Body of pancreas (tissue), 4 donors: ENCODE measurements around the gene ABCC8. TPM values are rescaled to one million over a fixed set of nuclear protein-coding genes. Genes with fewer than 3 reads are reported as not detected.

Experiments
- ATAC-seq: fragments of 150-250 bp; one replicate; pipeline ENCODE4 v1.9.1; 2016
- DNase-seq, 4 donors: peaks; one replicate each; pipeline ENCODE4 v3.0.0-alpha.2; 2019
- H3K27ac ChIP-seq, 4 donors: fragments of 200-600 bp; sonication (generic); 1 replicate in 3 of 4; 2 replicates in 1 of 4; pipeline versions ENCODE4 v1.5.1 to v1.6.1; 2016 to 2019; ENCODE audit warnings: mild to moderate bottlenecking in 1 of 4, mixed read lengths in 1 of 4, moderate library complexity in 1 of 4
- H3K27me3 ChIP-seq, 2 donors: fragments of 200-600 bp; sonication (generic); one replicate each; pipeline ENCODE4 v1.6.0; 2016; ENCODE audit warnings: mild to moderate bottlenecking in 1 of 2
- H3K36me3 ChIP-seq, 2 donors: fragments of 200-600 bp; sonication (generic); replicated peaks in 1 of 2; 2 replicates each; pipeline ENCODE4 v1.5.1; 2016; ENCODE audit warnings: low read depth in 2 of 2; ENCODE audit not compliant: insufficient read depth in 1 of 2
- H3K4me1 ChIP-seq: fragments of 200-600 bp; sonication (generic); one replicate; pipeline ENCODE4 v1.6.0; 2016
- H3K4me3 ChIP-seq, 2 donors: fragments of 200-600 bp; sonication (generic); 1 replicate in 1 of 2; 2 replicates in 1 of 2; pipeline ENCODE4 v1.5.1; 2016 to 2019
- H3K9me3 ChIP-seq, 3 donors: fragments of 200-600 bp; sonication (generic); 1 replicate in 2 of 3; 2 replicates in 1 of 3; pipeline ENCODE4 v1.5.1; 2016
- POLR2A ChIP-seq, 3 donors: fragments of 450-650 bp; IDR thresholded peaks; one replicate each; pipeline ENCODE4 v1.6.1; 2016; ENCODE audit warnings: antibody characterized with exemption in 3 of 3, mild to moderate bottlenecking in 2 of 3
- WGBS, 2 donors: methylation state at CpG; one replicate each; pipeline ENCODE4 v1.1.5; 2017; 5-methylcytosine and 5-hydroxymethylcytosine counted together
- intact Hi-C: fragments of 100-400 bp; cut with DNase I; formaldehyde crosslinking; loops from one replicate; pipeline ENCODE4 v1.15.1; 2023
- total RNA-seq, 2 donors: library from RNA; depleted of rRNA; stranded (reverse); fragments of >200 nt; gene quantifications; one replicate each; pipeline ENCODE4 v1.1.0, GENCODE V29; 2016
- TF ChIP-seq, protein P1 (sequence below), 7 experiments: fragments of 450-650 bp in 4 of 7; fragments of 200-600 bp in 3 of 7; sonication (generic) in 3 of 7; IDR thresholded peaks; one replicate each; pipeline ENCODE4 v1.5.1; 2016 to 2019; ENCODE audit warnings: antibody characterized with exemption in 7 of 7

Gene ABCC8
- total RNA-seq, 2 donors from 2014 or later, result 42.5 to 87.0 TPM

DNA sequence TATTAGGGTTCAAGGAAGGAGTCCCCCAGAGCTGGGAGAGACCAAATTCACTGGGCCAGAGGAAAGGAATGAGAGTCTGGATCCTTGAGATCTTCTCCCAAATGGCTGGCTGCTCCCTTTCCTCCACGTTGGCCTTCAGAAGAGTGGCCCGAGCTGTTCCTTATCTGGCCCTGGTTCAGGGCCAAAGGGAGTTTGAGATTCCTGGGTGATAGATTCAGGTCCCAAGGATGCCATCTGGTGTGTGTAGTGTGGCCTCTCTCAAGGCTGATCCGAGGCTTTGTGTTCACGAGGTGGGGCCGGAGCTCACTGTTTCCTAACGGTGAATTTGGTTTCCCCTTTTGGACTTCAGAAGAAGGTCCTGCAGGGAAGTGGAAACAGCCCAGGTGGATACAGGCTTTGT is 17.4 kb upstream of the ABCC8 start:
- intact Hi-C loops, result no loop called here
- H3K4me1 ChIP-seq, result no peaks in the 10 kb centered on the region
- no peak for DNase-seq
- H3K9me3 ChIP-seq, result no peaks in the 10 kb centered on the region
- no peak overlapping the region for H3K4me3 ChIP-seq
- 43 to 50% methylated on average over 6 of the region's 6 CpGs for WGBS, 2 donors
- H3K27me3 ChIP-seq, result no peaks in the 10 kb centered on the region
- ATAC-seq, result no peak
- TF ChIP-seq, protein P1, sequence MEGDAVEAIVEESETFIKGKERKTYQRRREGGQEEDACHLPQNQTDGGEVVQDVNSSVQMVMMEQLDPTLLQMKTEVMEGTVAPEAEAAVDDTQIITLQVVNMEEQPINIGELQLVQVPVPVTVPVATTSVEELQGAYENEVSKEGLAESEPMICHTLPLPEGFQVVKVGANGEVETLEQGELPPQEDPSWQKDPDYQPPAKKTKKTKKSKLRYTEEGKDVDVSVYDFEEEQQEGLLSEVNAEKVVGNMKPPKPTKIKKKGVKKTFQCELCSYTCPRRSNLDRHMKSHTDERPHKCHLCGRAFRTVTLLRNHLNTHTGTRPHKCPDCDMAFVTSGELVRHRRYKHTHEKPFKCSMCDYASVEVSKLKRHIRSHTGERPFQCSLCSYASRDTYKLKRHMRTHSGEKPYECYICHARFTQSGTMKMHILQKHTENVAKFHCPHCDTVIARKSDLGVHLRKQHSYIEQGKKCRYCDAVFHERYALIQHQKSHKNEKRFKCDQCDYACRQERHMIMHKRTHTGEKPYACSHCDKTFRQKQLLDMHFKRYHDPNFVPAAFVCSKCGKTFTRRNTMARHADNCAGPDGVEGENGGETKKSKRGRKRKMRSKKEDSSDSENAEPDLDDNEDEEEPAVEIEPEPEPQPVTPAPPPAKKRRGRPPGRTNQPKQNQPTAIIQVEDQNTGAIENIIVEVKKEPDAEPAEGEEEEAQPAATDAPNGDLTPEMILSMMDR (IDR thresholded peaks at IDR 0.05), result no peak
- TF ChIP-seq POLR2A (IDR thresholded peaks at IDR 0.05), result no peak
- H3K36me3 ChIP-seq, result no peaks in the 10 kb centered on the region
- no peak overlapping the region for H3K27ac ChIP-seq

GRCh38 chr11:17490938-17491337 is 14.3 kb upstream of the ABCC8 start:
- Histone ChIP-seq H3K27me3 (no peaks in the 10 kb centered on the region), H3K4me3 (no peak overlapping the region), H3K27ac (no peak overlapping the region), H3K36me3 (no peaks in the 10 kb centered on the region), H3K4me1 (no peaks in the 10 kb centered on the region), H3K9me3 (no peaks in the 10 kb centered on the region)
- TF ChIP-seq POLR2A (IDR thresholded peaks at IDR 0.05), result no peak
- TF ChIP-seq, protein P1 (IDR thresholded peaks at IDR 0.05), result no peak
- ATAC-seq (no peak), DNase-seq (no peak)
- intact Hi-C loops, result no loop called here
- 78 to 82% methylated on average over 4 of the region's 4 CpGs for WGBS, 2 donors

DNA sequence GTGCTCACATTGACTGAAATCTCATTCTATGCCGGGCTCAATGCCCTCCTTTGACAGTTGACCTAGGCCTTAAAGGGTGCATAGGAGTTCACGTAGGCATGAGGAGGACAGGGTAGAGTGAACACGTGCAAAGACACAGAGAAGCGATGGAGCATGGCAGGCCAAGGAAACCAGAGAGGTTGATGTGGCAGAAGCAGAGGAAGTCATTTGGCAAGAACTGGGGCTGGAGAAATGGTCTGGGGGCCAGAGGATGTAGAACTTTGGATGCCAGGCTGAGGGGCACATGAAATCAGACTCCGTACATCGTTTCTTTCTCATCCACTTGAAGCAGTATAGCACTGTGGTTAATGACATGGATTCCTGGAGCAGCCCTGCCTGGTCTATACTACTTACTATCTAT is 13.6 kb upstream of the ABCC8 start:
- Histone ChIP-seq H3K9me3 (no peaks in the 10 kb centered on the region), H3K4me3 (no peak overlapping the region), H3K27me3 (no peaks in the 10 kb centered on the region), H3K4me1 (no peaks in the 10 kb centered on the region), H3K36me3 (no peaks in the 10 kb centered on the region), H3K27ac (no peak overlapping the region)
- no peak for TF ChIP-seq POLR2A (IDR thresholded peaks at IDR 0.05)
- TF ChIP-seq, protein P1 (IDR thresholded peaks at IDR 0.05), result no peak
- intact Hi-C loops, result no loop called here
- no peak for ATAC-seq
- 86 to 89% methylated on average over 6 of the region's 6 CpGs for WGBS, 2 donors
- no peak for DNase-seq

DNA sequence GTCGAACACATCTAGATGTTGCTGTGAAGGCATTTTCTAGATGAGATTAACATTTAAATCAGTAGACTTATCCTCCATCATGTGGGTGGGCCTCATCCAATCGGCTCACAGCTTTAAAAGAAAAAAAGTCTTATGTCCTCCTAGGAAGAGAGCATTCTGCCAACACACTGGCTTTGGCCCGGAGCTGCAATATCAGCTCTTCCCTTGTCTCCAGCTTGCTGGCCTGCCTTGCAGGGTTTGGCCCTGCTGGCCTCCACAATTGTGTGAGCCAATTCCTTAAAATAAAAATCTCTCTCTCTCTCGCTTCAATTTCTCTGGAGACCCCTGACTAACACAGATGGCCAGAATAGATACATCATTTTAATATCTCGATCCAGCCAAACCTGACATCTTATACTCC is 13.1 kb upstream of the ABCC8 start:
- intact Hi-C loops, result no loop called here
- ATAC-seq, result no peak
- TF ChIP-seq POLR2A (IDR thresholded peaks at IDR 0.05), result no peak
- TF ChIP-seq, protein P1 (IDR thresholded peaks at IDR 0.05), result no peak
- Histone ChIP-seq H3K9me3 (no peaks in the 10 kb centered on the region), H3K36me3 (no peaks in the 10 kb centered on the region), H3K27ac (no peak overlapping the region), H3K4me3 (no peak overlapping the region), H3K27me3 (no peaks in the 10 kb centered on the region), H3K4me1 (no peaks in the 10 kb centered on the region)
- DNase-seq, result no peak
- 56 to 76% methylated on average over 4 to 5 of the region's 5 CpGs for WGBS, 2 donors

DNA sequence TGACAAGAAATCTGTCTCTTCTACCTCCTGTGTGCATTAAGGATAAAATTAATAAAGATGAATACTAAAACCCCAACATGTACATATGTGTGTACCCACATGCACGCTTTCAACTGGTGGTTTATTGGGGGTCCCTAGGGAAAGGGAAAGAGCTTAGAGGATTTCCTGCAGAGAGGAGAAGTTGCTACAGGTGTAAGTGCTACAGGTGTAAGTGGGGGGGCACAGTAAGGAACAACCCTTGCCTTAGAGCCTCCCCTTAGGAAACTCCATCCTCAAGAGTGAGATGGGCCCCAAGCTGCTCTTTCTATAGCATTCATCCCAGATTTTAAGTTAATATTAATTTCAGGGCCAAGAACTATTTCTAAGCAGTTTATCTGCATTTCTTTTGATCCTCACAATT is 11.9 kb upstream of the ABCC8 start:
- TF ChIP-seq, protein P1 (IDR thresholded peaks at IDR 0.05), result no peak
- TF ChIP-seq POLR2A (IDR thresholded peaks at IDR 0.05), result no peak
- DNase-seq, result no peak
- no peak for ATAC-seq
- H3K27me3 ChIP-seq, result no peaks in the 10 kb centered on the region
- H3K4me3 ChIP-seq, result no peak overlapping the region
- no peaks in the 10 kb centered on the region for H3K4me1 ChIP-seq
- no peaks in the 10 kb centered on the region for H3K9me3 ChIP-seq
- H3K36me3 ChIP-seq, result no peaks in the 10 kb centered on the region
- intact Hi-C loops, result no loop called here
- no peak overlapping the region for H3K27ac ChIP-seq
- 84 to 90% methylated on average over 1 of the region's 1 CpG for WGBS, 2 donors
